HuH-7 (cell line): ENCODE results near the gene TCEAL1.
"Not testable (repeated sequence)": the region's sequence is repeated elsewhere in the genome, so short reads cannot be mapped to it uniquely, and the experiment has no call there.

Source experiments
- DNase-seq: peaks from one replicate; pipeline ENCODE4 v3.0.0; 2011; ENCODE audit warnings: low spot score

The TCEAL1 gene

GRCh38 chrX:103628386-103629317 is at the start of gene TCEAL1:
Gene TCEAL1, plus strand, starts transcription at chrX:103628975. Its CDS starts 942 bp downstream, at chrX:103629917.
- peak; percentile 36 for DNase-seq

GRCh38 chrX:103584596-103584995 is 44.2 kb upstream of the TCEAL1 start:
- DNase-seq, result no peak

GRCh38 chrX:103585411-103586313 is 43.1 kb upstream of the TCEAL1 start, which contains the start of gene TCEAL4:
Gene TCEAL4, plus strand, starts transcription at chrX:103585515. Its CDS starts 1,161 bp downstream, at chrX:103586676.
- peak; percentile 58 for DNase-seq

- no peak for DNase-seq
These were observed 42.5 kb upstream of the TCEAL1 start for GRCh38 chrX:103586314-103586646.

GRCh38 chrX:103586659-103587058 is 42.1 kb upstream of the TCEAL1 start:
- DNase-seq, result no peak

GRCh38 chrX:103592295-103592694 is 36.5 kb upstream of the TCEAL1 start:
- DNase-seq, result not testable (repeated sequence)

DNA sequence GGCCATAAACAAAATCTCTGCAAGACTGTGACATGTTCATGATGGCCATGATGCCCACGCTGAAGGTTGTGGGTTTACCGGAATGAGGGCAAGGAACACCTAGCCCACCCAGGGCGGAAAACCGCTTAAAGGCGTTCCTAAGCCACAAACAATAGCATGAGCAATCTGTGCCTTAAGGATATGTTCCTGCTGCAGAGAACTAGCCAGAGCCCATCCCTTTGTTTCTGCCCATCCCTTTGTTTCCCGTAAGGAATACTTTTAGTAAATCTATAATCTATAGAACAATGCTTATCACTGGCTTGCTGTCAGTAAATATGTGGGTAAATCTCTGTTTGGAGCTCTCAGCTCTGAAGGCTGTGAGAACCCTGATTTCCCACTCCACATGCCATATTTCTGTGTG is 33.6 kb upstream of the TCEAL1 start:
- DNase-seq, result not testable (repeated sequence)

- DNase-seq, result no peak
These were observed 21.1 kb upstream of the TCEAL1 start, which contains the start of gene TCEAL3 for GRCh38 chrX:103607364-103608305. Gene TCEAL3, plus strand, starts transcription at chrX:103607963. Its CDS starts 1,102 bp downstream, at chrX:103609065.

DNA sequence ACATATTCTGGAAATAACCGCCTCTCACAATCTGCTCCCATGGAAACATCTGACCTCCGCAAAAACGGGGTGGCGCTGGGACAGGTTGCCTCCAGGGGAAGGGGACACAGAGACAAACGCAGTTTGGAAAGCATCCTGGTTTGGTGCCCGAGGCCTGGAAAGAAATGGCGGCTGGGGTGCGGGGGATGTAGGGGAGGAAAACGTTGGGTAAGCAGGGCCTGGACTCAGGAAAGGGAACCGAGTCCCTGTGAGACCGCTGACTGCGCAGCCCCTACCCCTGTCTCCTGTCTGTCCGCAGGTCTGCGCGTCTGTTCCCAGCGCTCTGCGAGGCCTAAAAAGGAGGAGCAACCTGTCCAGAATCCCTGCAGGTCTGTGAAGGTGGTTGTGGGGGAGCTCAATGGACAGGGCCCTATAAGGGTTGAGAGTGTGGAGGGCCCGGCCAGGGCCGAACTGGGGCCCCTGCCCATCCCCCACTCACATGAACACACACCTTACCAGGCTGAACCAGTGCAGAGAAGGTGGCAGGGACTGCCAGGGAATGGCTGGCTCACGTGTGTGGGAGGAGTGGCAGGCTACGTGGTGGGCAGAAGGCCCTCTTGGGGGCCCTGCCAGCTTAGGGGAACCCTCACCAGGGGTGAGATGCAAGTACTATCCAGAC is 20.3 kb upstream of the TCEAL1 start:
- DNase-seq, result no peak

- no peak for DNase-seq
These were observed 18.5 kb upstream of the TCEAL1 start for GRCh38 chrX:103610282-103610681.

- DNase-seq, result no peak
These were observed 15.3 kb upstream of the TCEAL1 start for GRCh38 chrX:103613362-103613890.

DNA sequence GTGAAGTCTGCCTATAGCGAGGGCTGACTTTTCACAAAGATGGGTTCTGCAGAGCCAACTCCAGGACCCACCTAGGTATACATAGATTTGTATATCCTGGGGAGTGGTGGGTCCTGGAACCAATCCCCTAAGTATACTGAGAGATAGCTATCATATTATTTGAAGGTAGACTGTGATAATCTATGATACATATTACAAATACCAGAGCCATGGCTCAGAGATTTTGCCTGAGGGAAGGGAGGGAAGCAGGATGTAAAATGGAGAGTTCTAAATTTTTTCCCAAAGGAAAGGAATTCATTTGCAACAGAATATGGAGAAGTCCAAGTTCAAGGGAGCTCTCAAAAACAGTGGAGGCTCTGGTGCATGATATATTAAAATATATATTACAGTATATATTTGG is 13.8 kb upstream of the TCEAL1 start:
- no peak for DNase-seq

GRCh38 chrX:103615781-103616371 is 12.9 kb upstream of the TCEAL1 start:
- no peak for DNase-seq

DNA sequence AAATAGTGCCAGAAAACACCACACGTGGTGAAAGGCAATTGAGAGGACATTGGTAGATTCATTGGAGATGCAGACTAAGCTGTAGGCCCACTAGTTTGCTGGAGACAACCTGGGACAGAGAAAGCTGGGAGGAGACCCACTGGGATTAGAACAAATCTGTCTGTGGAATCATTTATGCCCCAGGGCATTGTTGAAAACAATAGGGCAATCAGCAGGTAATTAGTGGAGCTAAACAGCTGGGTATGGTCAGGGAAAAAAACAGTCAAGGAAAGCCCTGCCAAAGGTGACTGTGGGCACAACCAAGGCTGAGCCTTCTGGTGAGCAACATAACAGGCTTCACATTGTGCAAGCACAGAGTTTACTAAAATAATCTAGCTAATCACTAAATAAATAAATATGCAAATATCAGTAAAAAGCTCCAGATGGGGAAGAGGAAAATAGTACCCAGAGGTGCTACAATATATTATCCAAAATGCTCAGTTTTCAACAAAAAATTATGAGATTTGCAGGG is 12.0 kb upstream of the TCEAL1 start:
- no peak for DNase-seq

- DNase-seq, result no peak
These were observed 4.7 kb upstream of the TCEAL1 start for GRCh38 chrX:103624111-103624510.

- no peak for DNase-seq
These were observed 1.9 kb upstream of the TCEAL1 start for GRCh38 chrX:103626855-103627254.

- DNase-seq, result peak; percentile 49
These were observed 769 bp downstream of the TCEAL1 start for GRCh38 chrX:103629318-103630170.

DNA sequence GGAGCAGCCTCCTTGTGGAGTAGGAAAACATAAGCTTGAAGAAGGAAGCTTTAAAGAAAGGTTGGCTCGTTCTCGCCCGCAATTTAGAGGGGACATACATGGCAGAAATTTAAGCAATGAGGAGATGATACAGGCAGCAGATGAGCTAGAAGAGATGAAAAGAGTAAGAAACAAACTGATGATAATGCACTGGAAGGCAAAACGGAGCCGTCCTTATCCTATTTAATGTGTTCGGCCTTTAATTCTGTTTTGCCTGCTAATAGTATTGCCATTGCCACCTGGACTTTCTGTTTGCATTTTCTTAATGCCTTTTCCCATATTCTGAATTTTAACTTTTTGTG is 1.4 kb downstream of the TCEAL1 start:
- no peak for DNase-seq

GRCh38 chrX:103631145-103631544 is 2.4 kb downstream of the TCEAL1 start:
- DNase-seq, result no peak
